WTC11 (cell line): ENCODE data around the gene PPIB. TPM values are rescaled to one million over a fixed set of nuclear protein-coding genes. Genes with fewer than 3 reads are reported as not detected.

Experiments used
- ATAC-seq: fragments of 200-7000 bp; cut with Tn5 transposase; 2 replicates; pipeline ENCODE4 v1.10.0; 2021; ENCODE audit warnings: mild to moderate bottlenecking, moderate library complexity
- CTCF ChIA-PET: fragments of 300-600 bp; sonication (Branson Sonifier 250); formaldehyde crosslinking; loops from one replicate; lab custom pipeline; 2021; ENCODE audit warnings: antibody characterized with exemption; lab: Charles Lee
- POLR2A ChIA-PET: fragments of 350-600 bp; sonication (Branson Sonifier 250); formaldehyde crosslinking; loops from one replicate; lab custom pipeline; 2021; ENCODE audit warnings: antibody characterized with exemption; lab: Charles Lee
- DNase-seq: peaks from one replicate; pipeline ENCODE4 v3.0.0; 2021; ENCODE audit warnings: low spot score
- H3K27ac Mint-ChIP-seq: 2 replicates; pipeline ENCODE4 v1.8.0; 2021; ENCODE audit warnings: mixed read lengths
- H3K27me3 Mint-ChIP-seq: 2 replicates; pipeline ENCODE4 v1.8.0; 2021; ENCODE audit warnings: low read depth, mild to moderate bottlenecking, moderate library complexity, mixed read lengths
- H3K36me3 Mint-ChIP-seq: 2 replicates; pipeline ENCODE4 v1.8.0; 2021; ENCODE audit warnings: mixed read lengths
- H3K4me1 Mint-ChIP-seq: 2 replicates; pipeline ENCODE4 v1.8.0; 2022; ENCODE audit warnings: mixed read lengths
- H3K4me3 Mint-ChIP-seq: 2 replicates; pipeline ENCODE4 v1.8.0; 2021; ENCODE audit warnings: mild to moderate bottlenecking, moderate library complexity, mixed read lengths
- H3K9me3 Mint-ChIP-seq: 2 replicates; pipeline ENCODE4 v1.8.0; 2021; ENCODE audit warnings: mixed read lengths
- ATF6 ChIP-seq: sonication (generic); formaldehyde crosslinking; IDR thresholded peaks from 2 replicates; pipeline ENCODE4 v1.8.1; 2023; ENCODE audit warnings: mild to moderate bottlenecking, missing genetic modification reagents
- CREM ChIP-seq: sonication (generic); formaldehyde crosslinking; IDR thresholded peaks from 2 replicates; pipeline ENCODE4 v1.8.1; 2022; ENCODE audit warnings: mild to moderate bottlenecking, missing genetic modification reagents, moderate library complexity
- E2F4 ChIP-seq: sonication (generic); formaldehyde crosslinking; IDR thresholded peaks from 2 replicates; pipeline ENCODE4 v1.8.1; 2022; ENCODE audit warnings: low read depth, mild to moderate bottlenecking, moderate library complexity, missing genetic modification reagents, borderline replicate concordance
- ESRRA ChIP-seq: sonication (generic); formaldehyde crosslinking; IDR thresholded peaks from 2 replicates; pipeline ENCODE4 v1.8.1; 2022; ENCODE audit warnings: mild to moderate bottlenecking, missing genetic modification reagents, borderline replicate concordance
- GTF2I ChIP-seq: fragments of 250-450 bp; sonication (Bioruptor Pico); conservative IDR thresholded peaks from 2 replicates; pipeline ENCODE4 v1.4.0; 2021; ENCODE audit warnings: mild to moderate bottlenecking
- MLX ChIP-seq: sonication (generic); formaldehyde crosslinking; IDR thresholded peaks from 2 replicates; pipeline ENCODE4 v1.8.1; 2023; ENCODE audit warnings: mild to moderate bottlenecking, missing genetic modification reagents, moderate library complexity
- MXD4 ChIP-seq: fragments of 250-450 bp; sonication (Bioruptor Pico); IDR thresholded peaks from 2 replicates; pipeline ENCODE4 v1.8.0; 2021; ENCODE audit warnings: mild to moderate bottlenecking, moderate library complexity, borderline replicate concordance
- MYBL2 ChIP-seq: sonication (generic); formaldehyde crosslinking; IDR thresholded peaks from 2 replicates; pipeline ENCODE4 v1.8.1; 2023; ENCODE audit warnings: mild to moderate bottlenecking, moderate library complexity, missing genetic modification reagents
- NR3C1 ChIP-seq: sonication (generic); formaldehyde crosslinking; conservative IDR thresholded peaks from 2 replicates; pipeline ENCODE4 v1.8.1; 2023; ENCODE audit warnings: low read depth, mild to moderate bottlenecking, missing genetic modification reagents
- SP1 ChIP-seq: sonication (generic); formaldehyde crosslinking; conservative IDR thresholded peaks from 2 replicates; pipeline ENCODE4 v1.8.1; 2022; ENCODE audit warnings: missing genetic modification reagents
- TP53 ChIP-seq: sonication (generic); formaldehyde crosslinking; IDR thresholded peaks from 2 replicates; pipeline ENCODE4 v1.8.1; 2023; ENCODE audit warnings: mild to moderate bottlenecking, missing genetic modification reagents
- ZNF121 ChIP-seq: sonication (generic); formaldehyde crosslinking; IDR thresholded peaks from 2 replicates; pipeline ENCODE4 v1.8.0; 2023; ENCODE audit warnings: missing genetic modification reagents
- ZNF138 ChIP-seq: sonication (generic); formaldehyde crosslinking; conservative IDR thresholded peaks from 2 replicates; pipeline ENCODE4 v1.8.1; 2022; ENCODE audit warnings: mild to moderate bottlenecking, moderate library complexity, missing genetic modification reagents
- ZNF219 ChIP-seq: sonication (generic); formaldehyde crosslinking; IDR thresholded peaks from 2 replicates; pipeline ENCODE4 v1.8.0; 2023; ENCODE audit warnings: missing genetic modification reagents, mild to moderate bottlenecking, borderline replicate concordance
- ZNF396 ChIP-seq: fragments of 250-450 bp; sonication (Bioruptor Pico); IDR thresholded peaks from 2 replicates; pipeline ENCODE4 v1.8.0; 2021; ENCODE audit warnings: mild to moderate bottlenecking, moderate library complexity, borderline replicate concordance
- ZNF423 ChIP-seq: fragments of 250-450 bp; sonication (Bioruptor Pico); IDR thresholded peaks from 2 replicates; pipeline ENCODE4 v2.1.2; 2022; ENCODE audit warnings: mild to moderate bottlenecking, moderate library complexity
- ZNF512 ChIP-seq: sonication (generic); formaldehyde crosslinking; IDR thresholded peaks from 2 replicates; pipeline ENCODE4 v1.8.1; 2022; ENCODE audit warnings: missing genetic modification reagents, borderline replicate concordance
- ZNF532 ChIP-seq: fragments of 250-450 bp; sonication (Bioruptor Pico); IDR thresholded peaks from 2 replicates; pipeline ENCODE4 v1.9.0; 2021; ENCODE audit warnings: mild to moderate bottlenecking, borderline replicate concordance
- ZNF671 ChIP-seq: fragments of 250-450 bp; sonication (Bioruptor Pico); IDR thresholded peaks from 2 replicates; pipeline ENCODE4 v1.8.0; 2021; ENCODE audit warnings: mild to moderate bottlenecking
- total RNA-seq: library from RNA; stranded (reverse); gene quantifications from 3 replicates; pipeline ENCODE4 v1.2.3, GENCODE V29; 2021
- TF ChIP-seq, protein P1 (sequence below): sonication (generic); formaldehyde crosslinking; IDR thresholded peaks from 2 replicates; pipeline ENCODE4 v1.8.1; 2022; ENCODE audit warnings: mild to moderate bottlenecking, moderate library complexity, missing genetic modification reagents

The PPIB gene
- total RNA-seq, 1 experiment from 2014 or later, result 485 TPM

DNA sequence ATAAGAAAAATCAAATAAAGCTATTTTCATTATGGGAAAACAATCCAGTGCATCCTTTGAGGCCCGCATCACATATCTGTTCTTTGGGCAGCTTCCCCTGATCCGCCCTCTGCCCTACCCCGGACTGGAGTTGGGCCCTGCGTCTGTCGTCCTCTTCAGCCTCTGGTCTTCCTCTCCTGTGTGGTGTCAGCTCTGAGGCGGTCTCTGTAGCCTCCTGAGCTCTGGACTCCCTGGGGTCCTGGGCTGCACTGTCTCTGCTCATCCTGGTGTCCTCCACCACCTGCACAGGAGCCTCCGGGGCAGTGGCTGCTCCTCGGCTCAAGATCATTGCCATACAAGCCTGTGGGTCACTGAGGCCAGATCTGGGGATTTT lies 18.6 kb downstream of the PPIB start (continued):
- no peak for TF ChIP-seq MXD4
- TF ChIP-seq MYBL2 (CRISPR knock-in tag), result no peak

DNA sequence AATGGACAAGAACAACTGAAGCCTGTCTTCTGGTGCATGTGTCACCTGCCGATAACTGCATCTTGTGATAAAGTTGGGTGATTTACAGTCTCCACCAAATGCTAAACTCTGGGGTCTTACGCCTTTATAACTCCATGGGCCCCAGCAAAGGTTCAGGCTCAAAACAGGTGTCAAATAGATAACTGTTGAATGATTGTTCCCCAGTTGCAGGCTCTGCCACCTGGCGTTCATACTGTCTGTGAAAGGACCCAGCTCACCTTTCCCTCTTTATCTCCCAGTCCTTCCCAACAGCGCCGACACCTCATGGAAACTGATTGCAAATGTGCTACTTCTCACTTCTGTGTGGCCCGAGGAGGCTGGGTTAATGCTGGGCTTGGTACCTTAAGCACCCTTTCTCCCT lies 19.5 kb downstream of the PPIB start:
- Mint-ChIP-seq H3K27ac (no peak overlapping the region), H3K27me3 (no peaks in the 10 kb centered on the region), H3K9me3 (no peaks in the 10 kb centered on the region), H3K4me3 (no peak overlapping the region), H3K4me1 (no peaks in the 10 kb centered on the region)
- DNase-seq, result no peak
- POLR2A ChIA-PET, result interaction anchor here (0.6 kb wide), 1 partner anchor 227 kb away, joined by 4 read pairs; no protein-coding TSS in a partner anchor
- TF ChIP-seq TP53, result no peak
- no peak for TF ChIP-seq ZNF671 (CRISPR knock-in tag)
- TF ChIP-seq NR3C1, result no peak
- TF ChIP-seq E2F4, result no peak
- TF ChIP-seq GTF2I (CRISPR knock-in tag), result no peak
- no peak for TF ChIP-seq CREM
- TF ChIP-seq ATF6 (CRISPR knock-in tag), result no peak
- TF ChIP-seq ZNF512 (CRISPR knock-in tag), result no peak
- no peak for TF ChIP-seq ZNF138
- TF ChIP-seq SP1, result no peak
- TF ChIP-seq ZNF423 (CRISPR knock-in tag), result no peak
- TF ChIP-seq ZNF219, result no peak
- TF ChIP-seq ZNF396 (CRISPR knock-in tag), result no peak
- no peak for TF ChIP-seq MLX (CRISPR knock-in tag)
- TF ChIP-seq, protein P1, sequence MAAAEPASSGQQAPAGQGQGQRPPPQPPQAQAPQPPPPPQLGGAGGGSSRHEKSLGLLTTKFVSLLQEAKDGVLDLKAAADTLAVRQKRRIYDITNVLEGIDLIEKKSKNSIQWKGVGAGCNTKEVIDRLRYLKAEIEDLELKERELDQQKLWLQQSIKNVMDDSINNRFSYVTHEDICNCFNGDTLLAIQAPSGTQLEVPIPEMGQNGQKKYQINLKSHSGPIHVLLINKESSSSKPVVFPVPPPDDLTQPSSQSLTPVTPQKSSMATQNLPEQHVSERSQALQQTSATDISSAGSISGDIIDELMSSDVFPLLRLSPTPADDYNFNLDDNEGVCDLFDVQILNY, result no peak
- no peak for TF ChIP-seq ZNF532 (CRISPR knock-in tag)
- TF ChIP-seq ESRRA (CRISPR knock-in tag), result no peak
- no peak for TF ChIP-seq ZNF121 (CRISPR knock-in tag)
- TF ChIP-seq, all 79 proteins: peak for 0
- ATAC-seq, result peak; percentile 43
- CTCF ChIA-PET, result interaction anchor here (0.6 to 4.9 kb wide), 3 partner anchors 10 to 225 kb away, joined by 3 to 39 read pairs (median 3); no protein-coding TSS in a partner anchor
- H3K36me3 Mint-ChIP-seq, result peaks cover under 1% of the 10 kb centered on the region; the same call in 1 of the 2 replicates
